Ovary (tissue), 3 donors: ENCODE results near the gene MOCS1.

Experiments used
- EP300 ChIP-seq: sonication (generic); formaldehyde crosslinking; IDR thresholded peaks from one replicate; pipeline ENCODE4 v1.6.1; 2017; ENCODE audit warnings: antibody characterized with exemption
- POLR2A ChIP-seq: fragments of 450-650 bp; IDR thresholded peaks from one replicate; pipeline ENCODE4 v1.6.1; 2017; ENCODE audit warnings: antibody characterized with exemption, mild to moderate bottlenecking, moderate library complexity
- TF ChIP-seq, protein P1 (sequence below), 3 donors: fragments of 450-650 bp in 2 of 3; fragments of 200-600 bp in 1 of 3; IDR thresholded peaks; one replicate each; pipeline versions ENCODE4 v1.5.1 to v1.8.0; 2016 to 2022; ENCODE audit warnings: antibody characterized with exemption in 3 of 3, mild to moderate bottlenecking in 1 of 3
- donor health status: DM: no; HTN: no; CAD: no.

DNA sequence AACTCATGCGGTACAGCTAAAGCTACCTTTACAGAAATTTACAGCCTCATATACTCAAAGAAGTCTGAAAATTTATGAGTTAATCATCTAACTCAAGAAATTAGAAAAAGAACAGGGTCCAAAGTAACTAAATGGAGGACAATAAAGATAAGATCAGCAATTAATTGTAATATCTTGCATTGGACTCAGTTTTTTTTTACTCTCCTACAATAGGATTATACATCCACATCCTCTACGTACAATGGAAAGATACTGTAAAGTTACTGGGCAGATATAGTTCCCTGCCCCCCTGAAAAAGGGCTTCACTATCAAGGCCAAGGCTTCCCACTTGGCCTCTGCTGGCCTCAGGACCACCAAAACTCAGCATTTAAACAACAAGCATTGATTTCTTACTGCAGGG is 31.5 kb upstream of the MOCS1 start:
- no peak for TF ChIP-seq POLR2A
- TF ChIP-seq, protein P1, sequence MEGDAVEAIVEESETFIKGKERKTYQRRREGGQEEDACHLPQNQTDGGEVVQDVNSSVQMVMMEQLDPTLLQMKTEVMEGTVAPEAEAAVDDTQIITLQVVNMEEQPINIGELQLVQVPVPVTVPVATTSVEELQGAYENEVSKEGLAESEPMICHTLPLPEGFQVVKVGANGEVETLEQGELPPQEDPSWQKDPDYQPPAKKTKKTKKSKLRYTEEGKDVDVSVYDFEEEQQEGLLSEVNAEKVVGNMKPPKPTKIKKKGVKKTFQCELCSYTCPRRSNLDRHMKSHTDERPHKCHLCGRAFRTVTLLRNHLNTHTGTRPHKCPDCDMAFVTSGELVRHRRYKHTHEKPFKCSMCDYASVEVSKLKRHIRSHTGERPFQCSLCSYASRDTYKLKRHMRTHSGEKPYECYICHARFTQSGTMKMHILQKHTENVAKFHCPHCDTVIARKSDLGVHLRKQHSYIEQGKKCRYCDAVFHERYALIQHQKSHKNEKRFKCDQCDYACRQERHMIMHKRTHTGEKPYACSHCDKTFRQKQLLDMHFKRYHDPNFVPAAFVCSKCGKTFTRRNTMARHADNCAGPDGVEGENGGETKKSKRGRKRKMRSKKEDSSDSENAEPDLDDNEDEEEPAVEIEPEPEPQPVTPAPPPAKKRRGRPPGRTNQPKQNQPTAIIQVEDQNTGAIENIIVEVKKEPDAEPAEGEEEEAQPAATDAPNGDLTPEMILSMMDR (IDR thresholded peaks at IDR 0.05): no peak
- TF ChIP-seq EP300: no peak
